Measurements from ENCODE around the gene NANOGP8. TPM values are rescaled to one million over a fixed set of nuclear protein-coding genes. Genes with fewer than 3 reads are reported as not detected.
"Not testable (repeated sequence)": the region's sequence is repeated elsewhere in the genome, so short reads cannot be mapped to it uniquely, and the experiment has no call there.

The NANOGP8 gene
- total RNA-seq, 1 donor, result under 0.01 TPM

DNA sequence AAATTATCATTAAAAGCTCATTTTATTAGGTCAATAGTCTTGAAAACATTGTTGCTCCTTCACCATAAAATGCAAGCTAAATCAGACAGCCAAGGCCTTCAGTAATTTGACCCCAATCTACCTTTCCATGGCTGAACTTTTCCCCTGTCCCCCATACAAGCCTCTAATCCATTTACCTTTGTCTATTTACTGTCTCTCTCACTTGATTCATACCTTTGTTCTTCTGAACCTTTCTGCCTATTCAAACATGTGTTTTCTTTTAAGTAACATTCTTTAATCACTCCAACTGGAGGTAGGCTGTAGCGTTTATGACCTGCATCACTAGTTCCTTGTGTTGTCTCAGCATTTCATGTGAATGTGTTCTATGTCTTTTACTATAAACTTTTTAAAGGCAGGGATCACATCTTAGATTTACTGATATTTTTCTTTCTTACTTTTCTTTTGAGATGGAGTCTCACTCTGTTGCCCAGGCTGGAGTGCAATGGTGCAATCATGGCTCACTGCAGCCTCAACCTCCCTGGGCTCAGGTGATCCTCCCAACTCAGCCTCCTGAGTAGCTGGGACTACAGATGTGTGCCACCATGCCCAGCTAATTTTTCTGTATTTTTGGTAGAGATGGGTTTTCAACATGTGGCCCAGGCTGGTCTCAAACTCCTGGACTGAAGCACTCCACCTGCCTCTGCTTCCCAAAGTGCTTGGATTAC is 5.2 kb upstream of the NANOGP8 start:
- Histone ChIP-seq H3K4me2 (ENCODE audit: insufficient read depth, low read length) (no peak overlapping the region), H2AFZ (ENCODE audit: low read length) (no peak overlapping the region), H3K27ac (ENCODE audit: low read depth, low read length) (no peak overlapping the region), H3K4me1 (ENCODE audit: insufficient read depth, low read length) (no peaks in the 10 kb centered on the region), H4K20me1 (ENCODE audit: insufficient read depth, low read length) (no peaks in the 10 kb centered on the region), H3K79me2 (ENCODE audit: insufficient read depth, low read length) (no peaks in the 10 kb centered on the region), H3K4me3 (ENCODE audit: insufficient read depth, low read length) (no peak overlapping the region), H3K36me3 (ENCODE audit: insufficient read depth, low read length) (no peaks in the 10 kb centered on the region), H3K9me3 (ENCODE audit: low read depth, low read length) (no peaks in the 10 kb centered on the region), H3K27me3 (ENCODE audit: insufficient read depth, low read length) (no peaks in the 10 kb centered on the region)
- no peak for DNase-seq (ENCODE audit: insufficient read length, low spot score, missing footprints)
- TF ChIP-seq, protein P1, sequence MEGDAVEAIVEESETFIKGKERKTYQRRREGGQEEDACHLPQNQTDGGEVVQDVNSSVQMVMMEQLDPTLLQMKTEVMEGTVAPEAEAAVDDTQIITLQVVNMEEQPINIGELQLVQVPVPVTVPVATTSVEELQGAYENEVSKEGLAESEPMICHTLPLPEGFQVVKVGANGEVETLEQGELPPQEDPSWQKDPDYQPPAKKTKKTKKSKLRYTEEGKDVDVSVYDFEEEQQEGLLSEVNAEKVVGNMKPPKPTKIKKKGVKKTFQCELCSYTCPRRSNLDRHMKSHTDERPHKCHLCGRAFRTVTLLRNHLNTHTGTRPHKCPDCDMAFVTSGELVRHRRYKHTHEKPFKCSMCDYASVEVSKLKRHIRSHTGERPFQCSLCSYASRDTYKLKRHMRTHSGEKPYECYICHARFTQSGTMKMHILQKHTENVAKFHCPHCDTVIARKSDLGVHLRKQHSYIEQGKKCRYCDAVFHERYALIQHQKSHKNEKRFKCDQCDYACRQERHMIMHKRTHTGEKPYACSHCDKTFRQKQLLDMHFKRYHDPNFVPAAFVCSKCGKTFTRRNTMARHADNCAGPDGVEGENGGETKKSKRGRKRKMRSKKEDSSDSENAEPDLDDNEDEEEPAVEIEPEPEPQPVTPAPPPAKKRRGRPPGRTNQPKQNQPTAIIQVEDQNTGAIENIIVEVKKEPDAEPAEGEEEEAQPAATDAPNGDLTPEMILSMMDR (IDR thresholded peaks at IDR 0.05; ENCODE audit: extremely low read depth, low read depth, low read length), result no peak

DNA sequence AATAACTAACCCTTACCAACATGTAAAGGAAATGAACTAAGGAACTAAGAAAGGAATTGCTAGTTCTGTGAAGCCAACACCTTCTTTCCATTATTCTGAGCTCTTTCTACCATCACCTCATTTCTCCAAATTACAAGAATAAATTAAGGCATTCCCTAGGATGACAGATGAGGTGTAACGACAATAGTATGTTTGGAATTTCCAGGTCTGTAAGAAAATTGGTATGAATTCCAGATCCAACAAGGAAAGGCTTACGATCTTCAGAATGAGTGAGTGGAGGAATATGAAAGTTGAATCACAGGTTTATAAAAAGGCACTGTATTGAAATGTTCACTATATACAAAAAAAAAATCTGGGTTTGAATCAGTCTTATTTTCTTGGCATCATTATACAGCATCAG is 4.5 kb upstream of the NANOGP8 start:
- H3K4me2 ChIP-seq (ENCODE audit: insufficient read depth, low read length), result no peak overlapping the region
- H3K4me1 ChIP-seq (ENCODE audit: insufficient read depth, low read length), result no peaks in the 10 kb centered on the region
- no peak overlapping the region for H3K27ac ChIP-seq (ENCODE audit: low read depth, low read length)

DNA sequence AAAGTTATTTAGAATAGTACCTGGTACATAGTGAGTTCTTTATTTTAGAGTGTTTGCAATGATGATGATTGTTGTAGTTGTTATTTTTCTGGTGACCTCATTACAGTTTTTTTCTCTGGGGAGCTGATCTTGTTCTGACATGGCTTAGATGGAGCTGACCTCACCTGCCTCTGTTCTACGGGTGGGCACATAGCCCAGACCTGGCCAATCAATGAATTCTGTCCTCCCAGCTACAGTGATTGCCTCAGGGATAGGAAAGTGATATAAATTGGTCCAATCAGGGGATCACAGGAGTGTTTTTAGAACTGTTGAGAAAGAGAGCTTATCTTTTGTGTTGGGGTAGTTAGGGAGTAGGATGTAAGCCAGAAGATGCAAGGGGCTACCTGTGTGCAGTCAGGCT is 3.2 kb upstream of the NANOGP8 start:
- Histone ChIP-seq H3K27me3 (ENCODE audit: insufficient read depth, low read length) (no peaks in the 10 kb centered on the region), H3K36me3 (ENCODE audit: insufficient read depth, low read length) (no peaks in the 10 kb centered on the region), H3K27ac (ENCODE audit: low read depth, low read length) (no peak overlapping the region), H3K79me2 (ENCODE audit: insufficient read depth, low read length) (no peaks in the 10 kb centered on the region), H3K9me3 (ENCODE audit: low read depth, low read length) (no peaks in the 10 kb centered on the region), H3K4me3 (ENCODE audit: insufficient read depth, low read length) (no peak overlapping the region), H2AFZ (ENCODE audit: low read length) (no peak overlapping the region), H3K4me2 (ENCODE audit: insufficient read depth, low read length) (no peak overlapping the region), H3K4me1 (ENCODE audit: insufficient read depth, low read length) (no peaks in the 10 kb centered on the region), H4K20me1 (ENCODE audit: insufficient read depth, low read length) (no peaks in the 10 kb centered on the region)
- DNase-seq (ENCODE audit: insufficient read length, low spot score, missing footprints), result no peak
- TF ChIP-seq, protein P1 (IDR thresholded peaks at IDR 0.05; ENCODE audit: extremely low read depth, low read depth, low read length), result no peak

More for the DNA sequence above, 4.5 kb upstream of the NANOGP8 start:
- TF ChIP-seq, protein P1 (IDR thresholded peaks at IDR 0.05; ENCODE audit: extremely low read depth, low read depth, low read length), result no peak
- no peaks in the 10 kb centered on the region for H4K20me1 ChIP-seq (ENCODE audit: insufficient read depth, low read length)
- H3K27me3 ChIP-seq (ENCODE audit: insufficient read depth, low read length), result no peaks in the 10 kb centered on the region
- no peak for DNase-seq (ENCODE audit: insufficient read length, low spot score, missing footprints)
- H2AFZ ChIP-seq (ENCODE audit: low read length), result no peak overlapping the region
- no peaks in the 10 kb centered on the region for H3K36me3 ChIP-seq (ENCODE audit: insufficient read depth, low read length)
- no peaks in the 10 kb centered on the region for H3K9me3 ChIP-seq (ENCODE audit: low read depth, low read length)
- H3K4me3 ChIP-seq (ENCODE audit: insufficient read depth, low read length), result no peak overlapping the region
- H3K79me2 ChIP-seq (ENCODE audit: insufficient read depth, low read length), result no peaks in the 10 kb centered on the region

DNA sequence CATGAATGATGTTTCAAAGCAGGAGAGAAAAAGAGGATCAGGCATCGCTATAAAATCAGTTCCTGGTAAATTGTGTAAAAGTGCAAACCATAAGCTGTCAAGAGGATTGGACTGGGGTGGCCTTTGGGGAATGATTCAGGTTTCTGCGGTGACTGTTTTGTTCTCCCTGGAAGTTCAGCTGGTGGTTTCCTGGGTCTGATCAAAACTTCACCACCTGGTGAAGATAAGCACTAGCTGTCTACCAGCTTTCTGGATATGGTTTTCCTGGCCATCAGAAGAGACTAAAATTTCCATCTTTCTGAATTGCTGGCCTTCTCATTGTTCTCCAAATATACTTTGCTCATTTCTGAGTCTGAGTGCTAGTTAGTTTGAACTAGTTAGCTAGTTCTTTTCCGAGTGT is 2.7 kb upstream of the NANOGP8 start:
- H3K79me2 ChIP-seq (ENCODE audit: insufficient read depth, low read length), result no peaks in the 10 kb centered on the region
- TF ChIP-seq, protein P1 (IDR thresholded peaks at IDR 0.05; ENCODE audit: extremely low read depth, low read depth, low read length), result no peak

DNA sequence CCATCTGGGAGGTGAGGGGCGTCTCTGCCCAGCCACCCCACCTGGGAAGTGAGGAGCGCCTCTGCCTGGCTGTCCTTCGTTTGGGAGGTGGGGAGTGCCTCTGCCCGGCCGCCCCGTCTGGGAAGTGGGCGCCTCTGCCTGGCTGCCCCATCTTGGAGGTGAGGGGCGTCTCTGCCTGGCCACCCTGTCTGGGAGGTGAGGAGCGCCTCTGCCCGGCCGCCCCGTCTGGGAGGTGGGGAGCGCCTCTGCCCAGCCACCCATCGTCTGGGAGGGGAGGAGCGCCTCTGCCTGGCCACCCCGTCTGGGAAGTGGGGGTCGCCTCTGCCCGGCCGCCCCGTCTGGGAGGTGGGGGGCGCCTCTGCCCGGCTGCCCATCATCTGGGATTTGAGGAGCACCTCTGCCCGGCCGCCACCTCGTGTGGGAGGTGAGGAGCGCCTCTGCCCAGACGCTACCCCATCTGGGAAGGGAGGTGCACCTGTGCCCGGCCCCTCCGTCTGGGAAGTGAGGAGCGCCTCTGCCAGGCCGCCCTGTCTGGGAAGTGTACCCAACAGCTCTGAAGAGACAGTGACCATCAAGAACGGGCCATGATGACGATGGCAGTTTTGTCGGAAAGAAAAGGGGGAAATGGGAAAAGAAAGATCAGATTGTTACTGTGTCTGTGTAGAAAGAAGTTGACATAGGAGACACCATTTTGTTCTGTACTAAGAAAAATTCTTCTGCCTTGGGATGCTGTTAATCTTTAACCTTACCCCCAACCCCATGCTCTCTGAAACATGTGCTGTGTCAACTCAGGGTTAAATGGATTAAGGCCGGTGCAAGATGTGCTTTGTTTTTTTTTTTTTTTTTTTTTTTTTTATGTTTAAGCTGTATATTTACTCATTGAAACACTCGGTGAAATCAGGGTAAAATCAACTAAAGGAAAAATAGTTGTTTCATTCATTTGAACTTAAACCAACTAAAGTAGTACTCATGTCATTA is 2.4 kb downstream of the NANOGP8 start:
- H3K27me3 ChIP-seq (ENCODE audit: insufficient read depth, low read length); H3K27ac ChIP-seq (ENCODE audit: low read depth, low read length); H3K79me2 ChIP-seq (ENCODE audit: insufficient read depth, low read length); H3K36me3 ChIP-seq (ENCODE audit: insufficient read depth, low read length); H3K4me3 ChIP-seq (ENCODE audit: insufficient read depth, low read length); H4K20me1 ChIP-seq (ENCODE audit: insufficient read depth, low read length); H3K4me1 ChIP-seq (ENCODE audit: insufficient read depth, low read length); H2AFZ ChIP-seq (ENCODE audit: low read length); H3K9me3 ChIP-seq (ENCODE audit: low read depth, low read length); H3K4me2 ChIP-seq (ENCODE audit: insufficient read depth, low read length); DNase-seq (ENCODE audit: insufficient read length, low spot score, missing footprints): not testable (repeated sequence)

More for the DNA sequence above, 2.7 kb upstream of the NANOGP8 start:
- Histone ChIP-seq H3K27me3 (ENCODE audit: insufficient read depth, low read length) (no peaks in the 10 kb centered on the region), H3K4me1 (ENCODE audit: insufficient read depth, low read length) (no peaks in the 10 kb centered on the region), H3K27ac (ENCODE audit: low read depth, low read length) (no peak overlapping the region), H3K4me3 (ENCODE audit: insufficient read depth, low read length) (no peak overlapping the region), H3K9me3 (ENCODE audit: low read depth, low read length) (no peaks in the 10 kb centered on the region), H3K4me2 (ENCODE audit: insufficient read depth, low read length) (no peak overlapping the region), H4K20me1 (ENCODE audit: insufficient read depth, low read length) (no peaks in the 10 kb centered on the region), H2AFZ (ENCODE audit: low read length) (no peak overlapping the region), H3K36me3 (ENCODE audit: insufficient read depth, low read length) (no peaks in the 10 kb centered on the region)
- DNase-seq (ENCODE audit: insufficient read length, low spot score, missing footprints), result peak; percentile 64
